Body of pancreas (tissue), 4 donors: ENCODE data around the gene RGS11. TPM values are rescaled to one million over a fixed set of nuclear protein-coding genes. Genes with fewer than 3 reads are reported as not detected.

ENCODE experiments used
- ATAC-seq: fragments of 150-250 bp; one replicate; pipeline ENCODE4 v1.9.1; 2016
- DNase-seq, 4 donors: peaks; one replicate each; pipeline ENCODE4 v3.0.0-alpha.2; 2019
- H3K27ac ChIP-seq, 4 donors: fragments of 200-600 bp; sonication (generic); 1 replicate in 3 of 4; 2 replicates in 1 of 4; pipeline versions ENCODE4 v1.5.1 to v1.6.1; 2016 to 2019; ENCODE audit warnings: mild to moderate bottlenecking in 1 of 4, mixed read lengths in 1 of 4, moderate library complexity in 1 of 4
- H3K27me3 ChIP-seq, 2 donors: fragments of 200-600 bp; sonication (generic); one replicate each; pipeline ENCODE4 v1.6.0; 2016; ENCODE audit warnings: mild to moderate bottlenecking in 1 of 2
- H3K36me3 ChIP-seq, 2 donors: fragments of 200-600 bp; sonication (generic); replicated peaks in 1 of 2; 2 replicates each; pipeline ENCODE4 v1.5.1; 2016; ENCODE audit warnings: low read depth in 2 of 2; ENCODE audit not compliant: insufficient read depth in 1 of 2
- H3K4me1 ChIP-seq: fragments of 200-600 bp; sonication (generic); one replicate; pipeline ENCODE4 v1.6.0; 2016
- H3K4me3 ChIP-seq, 2 donors: fragments of 200-600 bp; sonication (generic); 1 replicate in 1 of 2; 2 replicates in 1 of 2; pipeline ENCODE4 v1.5.1; 2016 to 2019
- H3K9me3 ChIP-seq, 3 donors: fragments of 200-600 bp; sonication (generic); 1 replicate in 2 of 3; 2 replicates in 1 of 3; pipeline ENCODE4 v1.5.1; 2016
- POLR2A ChIP-seq, 3 donors: fragments of 450-650 bp; IDR thresholded peaks; one replicate each; pipeline ENCODE4 v1.6.1; 2016; ENCODE audit warnings: antibody characterized with exemption in 3 of 3, mild to moderate bottlenecking in 2 of 3
- whole genome bisulfite sequencing, 2 donors: methylation state at CpG; one replicate each; pipeline ENCODE4 v1.1.5; 2017; 5-methylcytosine and 5-hydroxymethylcytosine counted together
- intact Hi-C: fragments of 100-400 bp; cut with DNase I; formaldehyde crosslinking; loops from one replicate; pipeline ENCODE4 v1.15.1; 2023
- total RNA-seq, 2 donors: library from RNA; depleted of rRNA; stranded (reverse); fragments of >200 nt; gene quantifications; one replicate each; pipeline ENCODE4 v1.1.0, GENCODE V29; 2016
- TF ChIP-seq, protein P1 (sequence below), 7 experiments: fragments of 450-650 bp in 4 of 7; fragments of 200-600 bp in 3 of 7; sonication (generic) in 3 of 7; IDR thresholded peaks; one replicate each; pipeline ENCODE4 v1.5.1; 2016 to 2019; ENCODE audit warnings: antibody characterized with exemption in 7 of 7

Gene RGS11
- total RNA-seq, 2 donors from 2014 or later: 15.6 to 95.9 TPM

DNA sequence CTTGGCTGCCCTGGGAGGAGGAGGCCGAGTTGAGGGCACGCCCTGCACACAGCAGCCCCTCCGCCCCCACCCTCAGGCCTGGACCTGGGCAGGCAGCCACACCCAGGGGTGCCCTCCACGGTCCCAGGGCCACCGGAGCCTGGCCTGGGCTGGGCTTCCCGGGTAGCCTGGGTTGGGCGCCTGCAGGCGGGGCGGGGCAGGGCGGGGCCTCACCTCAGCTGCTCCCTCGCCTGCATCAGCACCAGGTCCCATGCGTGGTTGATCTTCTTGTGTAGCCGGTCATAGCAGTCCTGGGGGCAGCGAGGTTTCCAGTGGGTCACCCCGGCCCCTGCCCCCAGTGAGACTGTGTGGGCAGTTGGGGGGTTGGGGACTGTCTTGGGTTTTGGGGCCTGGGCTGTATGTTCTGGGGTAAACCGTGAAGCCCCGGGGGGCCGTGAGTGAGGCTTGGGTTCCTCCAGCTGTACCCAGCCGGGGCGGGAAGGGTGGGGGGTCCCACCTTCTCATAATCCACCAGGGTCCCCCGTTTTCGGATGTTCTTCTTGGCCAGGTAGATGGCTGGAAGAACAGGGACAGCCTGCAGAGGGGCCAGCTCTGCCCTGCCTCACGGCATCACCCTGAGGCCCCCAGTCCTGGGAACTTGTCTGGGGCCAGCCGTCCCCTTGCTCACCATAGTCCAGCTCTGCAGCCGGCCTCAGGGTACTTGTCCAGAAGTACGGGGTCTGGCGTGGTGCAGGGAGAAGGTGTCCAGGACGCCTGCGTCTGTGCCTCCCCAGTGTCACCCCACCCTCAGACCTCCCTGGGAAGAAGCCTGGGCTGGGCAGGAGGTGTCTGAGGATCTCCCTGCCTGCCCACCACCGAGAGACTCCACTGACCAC is 2.0 kb downstream of the RGS11 start:
- H3K36me3 ChIP-seq: no peaks in the 10 kb centered on the region
- TF ChIP-seq, protein P1, sequence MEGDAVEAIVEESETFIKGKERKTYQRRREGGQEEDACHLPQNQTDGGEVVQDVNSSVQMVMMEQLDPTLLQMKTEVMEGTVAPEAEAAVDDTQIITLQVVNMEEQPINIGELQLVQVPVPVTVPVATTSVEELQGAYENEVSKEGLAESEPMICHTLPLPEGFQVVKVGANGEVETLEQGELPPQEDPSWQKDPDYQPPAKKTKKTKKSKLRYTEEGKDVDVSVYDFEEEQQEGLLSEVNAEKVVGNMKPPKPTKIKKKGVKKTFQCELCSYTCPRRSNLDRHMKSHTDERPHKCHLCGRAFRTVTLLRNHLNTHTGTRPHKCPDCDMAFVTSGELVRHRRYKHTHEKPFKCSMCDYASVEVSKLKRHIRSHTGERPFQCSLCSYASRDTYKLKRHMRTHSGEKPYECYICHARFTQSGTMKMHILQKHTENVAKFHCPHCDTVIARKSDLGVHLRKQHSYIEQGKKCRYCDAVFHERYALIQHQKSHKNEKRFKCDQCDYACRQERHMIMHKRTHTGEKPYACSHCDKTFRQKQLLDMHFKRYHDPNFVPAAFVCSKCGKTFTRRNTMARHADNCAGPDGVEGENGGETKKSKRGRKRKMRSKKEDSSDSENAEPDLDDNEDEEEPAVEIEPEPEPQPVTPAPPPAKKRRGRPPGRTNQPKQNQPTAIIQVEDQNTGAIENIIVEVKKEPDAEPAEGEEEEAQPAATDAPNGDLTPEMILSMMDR (IDR thresholded peaks at IDR 0.05): no peak
- TF ChIP-seq POLR2A (IDR thresholded peaks at IDR 0.05): no peak
- peak; percentile 67 for ATAC-seq
- intact Hi-C loops: no loop called here
- peak overlapping the region in 1 of 4 donors; percentile 44 for H3K27ac ChIP-seq
- H3K4me1 ChIP-seq: peaks cover 54% of the 10 kb centered on the region
- H3K9me3 ChIP-seq: no peaks in the 10 kb centered on the region
- WGBS, 2 donors: 35 to 41% methylated on average over 4 to 28 of the region's 30 CpGs
- H3K4me3 ChIP-seq: no peak overlapping the region
- no peaks in the 10 kb centered on the region for H3K27me3 ChIP-seq
- peak; percentile 67 to 79 (median 76) for DNase-seq

DNA sequence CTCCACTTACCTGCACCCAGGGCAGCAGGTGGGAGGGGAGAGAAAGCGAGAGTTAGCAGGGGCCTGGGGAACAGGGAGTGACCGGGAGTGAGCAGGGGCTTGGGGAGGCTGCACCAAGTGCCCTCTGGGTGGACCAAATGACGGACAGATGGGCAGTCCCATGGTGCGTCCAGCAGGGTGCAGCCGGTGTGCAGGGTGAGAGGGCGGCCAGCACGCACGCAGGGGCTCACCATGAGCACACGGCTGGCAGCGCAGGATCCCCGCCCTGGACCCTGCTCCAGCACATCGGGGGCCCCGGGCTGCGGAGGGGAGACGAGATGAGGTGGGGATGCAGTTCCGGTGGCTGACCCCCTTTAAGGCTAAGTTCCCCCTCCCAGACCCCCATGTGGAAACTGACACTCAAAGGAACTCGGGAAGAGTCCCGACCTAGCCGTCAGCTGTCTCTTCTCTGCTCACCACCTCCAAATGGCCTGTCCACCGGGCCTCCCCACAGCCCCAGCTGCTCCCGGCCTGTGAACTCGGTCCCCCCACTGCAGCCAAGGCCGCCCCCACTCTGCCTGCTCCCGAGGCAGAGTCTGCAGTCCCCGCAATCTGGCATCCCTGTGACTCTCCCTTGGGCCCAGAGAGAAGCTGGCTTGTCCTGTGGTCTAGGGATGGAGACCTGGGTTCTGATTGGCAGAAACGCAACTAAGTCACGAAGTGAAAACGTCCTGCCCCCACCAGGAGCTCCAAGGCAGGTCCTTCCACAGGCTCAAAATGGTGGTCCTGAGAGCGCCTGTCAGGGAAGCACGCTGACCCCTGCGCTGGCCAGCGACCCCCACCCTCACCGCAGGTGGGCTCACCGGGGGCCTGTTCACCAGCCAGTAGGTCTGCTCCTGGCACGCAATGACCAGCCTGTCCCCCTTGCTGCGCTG is 2.9 kb downstream of the RGS11 start:
- intact Hi-C loops: no loop called here
- WGBS, 2 donors: 68% methylated on average over 25 to 36 of the region's 36 CpGs
- no peaks in the 10 kb centered on the region for H3K9me3 ChIP-seq
- H3K4me1 ChIP-seq: peaks cover 62% of the 10 kb centered on the region
- H3K27ac ChIP-seq: peak overlapping the region in 1 of 4 donors; percentile 44
- H3K27me3 ChIP-seq: no peaks in the 10 kb centered on the region
- TF ChIP-seq, protein P1 (IDR thresholded peaks at IDR 0.05): no peak
- TF ChIP-seq POLR2A (IDR thresholded peaks at IDR 0.05): no peak
- ATAC-seq: no peak
- no peak for DNase-seq
- H3K4me3 ChIP-seq: no peak overlapping the region
- H3K36me3 ChIP-seq: no peaks in the 10 kb centered on the region

DNA sequence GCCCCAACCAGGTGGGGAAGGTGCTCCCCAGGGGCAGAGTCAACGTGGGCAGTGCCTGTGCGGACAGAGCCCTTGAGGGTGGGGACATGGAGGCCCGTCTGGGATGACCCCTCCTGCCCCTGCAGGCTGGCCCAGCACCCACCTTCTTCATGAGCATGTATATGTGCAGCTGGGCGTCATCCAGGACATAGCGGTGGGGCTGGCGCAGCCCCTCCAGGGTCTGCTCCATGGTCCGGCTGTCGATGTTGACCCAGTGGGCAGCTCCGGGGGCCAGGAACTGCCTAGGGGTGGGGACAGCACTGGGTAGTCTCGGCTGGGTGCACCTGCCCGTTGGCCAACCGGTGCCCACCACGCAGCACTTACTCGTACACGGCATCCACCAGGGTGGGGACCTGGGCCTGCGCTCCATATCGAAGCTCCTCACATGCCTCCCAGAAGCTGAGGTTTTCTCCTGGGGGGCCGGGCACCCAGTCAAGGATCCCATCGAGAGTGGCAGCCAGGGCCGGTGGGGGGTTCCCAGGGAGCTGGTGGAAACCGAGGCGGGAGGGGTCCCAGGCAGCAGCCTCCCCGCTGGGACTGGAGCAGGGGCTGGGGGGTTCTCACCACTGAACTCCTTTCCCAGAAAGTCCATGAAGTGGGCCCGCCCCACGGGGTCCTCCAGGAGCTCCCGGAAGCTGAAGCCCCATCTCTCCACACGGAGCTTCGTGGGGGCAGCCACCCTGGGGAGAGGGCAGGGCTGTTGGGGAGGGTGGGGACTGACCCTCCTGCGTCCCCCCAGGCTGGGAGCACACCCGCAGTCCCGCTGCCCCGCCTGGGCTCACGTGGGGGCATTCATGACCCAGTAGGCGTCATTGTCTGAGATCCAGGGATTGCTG is 5.1 kb downstream of the RGS11 start:
- intact Hi-C loops: no loop called here
- WGBS, 2 donors: 84% methylated on average over 27 of the region's 34 CpGs; no CpG with 5 or more reads in 1 of the 2 donors
- Histone ChIP-seq H3K36me3 (no peaks in the 10 kb centered on the region), H3K27me3 (no peaks in the 10 kb centered on the region), H3K4me3 (no peak overlapping the region), H3K9me3 (no peaks in the 10 kb centered on the region), H3K27ac (peak overlapping the region; percentile 2 to 84 (median 79)), H3K4me1 (peaks cover 56% of the 10 kb centered on the region)
- DNase-seq (no peak), ATAC-seq (no peak)
- TF ChIP-seq POLR2A (IDR thresholded peaks at IDR 0.05): no peak
- TF ChIP-seq, protein P1 (IDR thresholded peaks at IDR 0.05): no peak

DNA sequence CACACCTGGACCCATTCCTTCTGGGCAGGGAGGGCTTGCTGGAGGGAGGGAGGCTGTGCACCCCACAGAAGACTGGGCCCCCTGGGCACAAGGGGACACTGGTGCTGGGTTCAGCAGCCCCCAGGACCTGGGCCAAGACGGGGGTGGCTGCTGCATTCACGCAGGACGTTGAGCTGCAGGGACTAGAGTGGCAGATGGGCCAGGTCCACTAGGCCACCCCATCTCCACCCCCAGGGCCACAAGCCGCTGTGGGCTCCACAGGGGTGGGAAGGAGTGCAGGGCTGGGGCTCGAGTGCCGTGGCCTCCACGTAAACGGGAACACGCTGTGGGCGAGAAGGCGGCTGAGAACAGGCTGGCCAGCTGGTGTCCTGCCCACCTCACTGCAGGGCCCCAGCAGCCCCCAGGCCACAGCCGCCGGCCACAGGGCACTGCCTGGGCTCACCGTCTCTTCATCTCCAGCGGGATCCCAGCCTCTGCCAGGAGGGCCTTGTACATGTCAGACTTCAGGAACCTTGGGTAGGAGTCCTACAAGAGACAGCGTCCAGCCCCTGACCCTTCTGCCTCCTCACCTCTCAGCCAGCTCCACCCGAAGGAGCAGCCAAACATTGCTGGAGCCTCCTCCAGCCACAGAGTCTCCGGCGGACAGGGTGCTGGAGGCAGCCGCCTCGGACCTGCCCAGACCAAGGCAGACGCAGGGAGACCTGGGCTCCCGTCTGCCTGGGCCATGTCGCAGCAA is 6.5 kb downstream of the RGS11 start:
- H3K4me1 ChIP-seq: peaks cover 44% of the 10 kb centered on the region
- ATAC-seq: peak; percentile 15
- H3K9me3 ChIP-seq: no peaks in the 10 kb centered on the region
- no peaks in the 10 kb centered on the region for H3K36me3 ChIP-seq
- 43 to 60% methylated on average over 1 to 21 of the region's 24 CpGs for WGBS, 2 donors
- TF ChIP-seq, protein P1 (IDR thresholded peaks at IDR 0.05): no peak
- TF ChIP-seq POLR2A (IDR thresholded peaks at IDR 0.05): no peak
- peak overlapping the region; percentile 77 to 84 (median 82) for H3K27ac ChIP-seq
- no peaks in the 10 kb centered on the region for H3K27me3 ChIP-seq
- intact Hi-C loops: no loop called here
- H3K4me3 ChIP-seq: no peak overlapping the region
- peak in 1 of 4 donors; percentile 38 for DNase-seq
